Measurements from ENCODE around the gene NWD2.

NWD2 gene

GRCh38 chr4:37268319-37268718 is 23.8 kb downstream of the NWD2 start:
- H3K9me2 ChIP-seq (replicated peaks; ENCODE audit: control insufficient read depth, low read length), result no peaks in the 10 kb centered on the region
- no peaks in the 10 kb centered on the region for H3K36me3 ChIP-seq (ENCODE audit: control insufficient read depth, low read length)
- H3K4me3 ChIP-seq (ENCODE audit: low read length), result no peak overlapping the region
- H3K27ac ChIP-seq (ENCODE audit: low read depth, low read length), result no peak overlapping the region
- TF ChIP-seq EZH2phosphoT487 (IDR thresholded peaks at IDR 0.05; ENCODE audit: borderline replicate concordance, low read length) (no peak), CTCF (IDR thresholded peaks at IDR 0.05; ENCODE audit: low read depth, low read length, poor library complexity, severe bottlenecking) (no peak)
- H3K4me1 ChIP-seq (ENCODE audit: control insufficient read depth, low read length), result no peaks in the 10 kb centered on the region
- H3F3A ChIP-seq (ENCODE audit: control insufficient read depth, insufficient read depth), result no peaks in the 10 kb centered on the region
- H3K27me3 ChIP-seq (ENCODE audit: control insufficient read depth, low read length), result no peaks in the 10 kb centered on the region
- no peaks in the 10 kb centered on the region for H3K9me3 ChIP-seq (ENCODE audit: control insufficient read depth, insufficient read depth, low read length)
- no peaks in the 10 kb centered on the region for H3K79me2 ChIP-seq (ENCODE audit: control insufficient read depth, low read length)
- no peaks in the 10 kb centered on the region for H4K20me1 ChIP-seq (ENCODE audit: control insufficient read depth, insufficient read depth, low read depth, low read length)
- H3K4me2 ChIP-seq (ENCODE audit: low read length), result no peak overlapping the region

- H3F3A ChIP-seq (ENCODE audit: control insufficient read depth, insufficient read depth), result no peaks in the 10 kb centered on the region
- no peak overlapping the region for H3K27ac ChIP-seq (ENCODE audit: low read depth, low read length)
- H3K4me1 ChIP-seq (ENCODE audit: control insufficient read depth, low read length), result no peaks in the 10 kb centered on the region
- no peaks in the 10 kb centered on the region for H4K20me1 ChIP-seq (ENCODE audit: control insufficient read depth, insufficient read depth, low read depth, low read length)
- H3K79me2 ChIP-seq (ENCODE audit: control insufficient read depth, low read length), result no peaks in the 10 kb centered on the region
- no peak overlapping the region for H3K4me3 ChIP-seq (ENCODE audit: low read length)
- TF ChIP-seq CTCF (IDR thresholded peaks at IDR 0.05; ENCODE audit: low read depth, low read length, poor library complexity, severe bottlenecking), result no peak
- no peaks in the 10 kb centered on the region for H3K9me2 ChIP-seq (replicated peaks; ENCODE audit: control insufficient read depth, low read length)
- H3K4me2 ChIP-seq (ENCODE audit: low read length), result no peak overlapping the region
- no peaks in the 10 kb centered on the region for H3K9me3 ChIP-seq (ENCODE audit: control insufficient read depth, insufficient read depth, low read length)
- H3K36me3 ChIP-seq (ENCODE audit: control insufficient read depth, low read length), result no peaks in the 10 kb centered on the region
- no peaks in the 10 kb centered on the region for H3K27me3 ChIP-seq (ENCODE audit: control insufficient read depth, low read length)
Measured at GRCh38 chr4:37279121-37279520, 34.6 kb downstream of the NWD2 start.

GRCh38 chr4:37279894-37280592 is 35.5 kb downstream of the NWD2 start:
- Histone ChIP-seq H4K20me1 (ENCODE audit: control insufficient read depth, insufficient read depth, low read depth, low read length) (no peaks in the 10 kb centered on the region), H3K4me1 (ENCODE audit: control insufficient read depth, low read length) (no peaks in the 10 kb centered on the region), H3K79me2 (ENCODE audit: control insufficient read depth, low read length) (no peaks in the 10 kb centered on the region), H3K4me2 (ENCODE audit: low read length) (no peak overlapping the region), H3K27me3 (ENCODE audit: control insufficient read depth, low read length) (no peaks in the 10 kb centered on the region), H3F3A (ENCODE audit: control insufficient read depth, insufficient read depth) (no peaks in the 10 kb centered on the region), H3K9me3 (ENCODE audit: control insufficient read depth, insufficient read depth, low read length) (no peaks in the 10 kb centered on the region), H3K36me3 (ENCODE audit: control insufficient read depth, low read length) (no peaks in the 10 kb centered on the region), H3K27ac (ENCODE audit: low read depth, low read length) (no peak overlapping the region), H3K9me2 (replicated peaks; ENCODE audit: control insufficient read depth, low read length) (no peaks in the 10 kb centered on the region; the same call in 1 of the 2 replicates), H3K4me3 (ENCODE audit: low read length) (no peak overlapping the region)
- TF ChIP-seq CTCF (IDR thresholded peaks at IDR 0.05; ENCODE audit: low read depth, low read length, poor library complexity, severe bottlenecking) (no peak), EZH2phosphoT487 (IDR thresholded peaks at IDR 0.05; ENCODE audit: borderline replicate concordance, low read length) (no peak)
